Caki2 (cell line): ENCODE data around the gene CRY1. TPM values are rescaled to one million over a fixed set of nuclear protein-coding genes. Genes with fewer than 3 reads are reported as not detected.

Experiments used
- DNase-seq: peaks from one replicate; pipeline ENCODE4 v3.0.0-alpha.2; 2015; ENCODE audit warnings: low read depth
- in situ Hi-C: cut with HindIII; loops from 2 replicates; pipeline ENCODE4 v1.10.0; 2016; ENCODE audit warnings: low sequenced_read_pairs, low pct_unique_long_range_greater_than_20kb, mixed read lengths
- total RNA-seq: library from RNA; depleted of rRNA; stranded (reverse); fragments of >200 nt; shearing (Covaris generic); gene quantifications from 2 replicates; pipeline ENCODE4 v1.2.3, GENCODE V29; 2014; ENCODE audit warnings: low replicate concordance; rRNA removed

The CRY1 gene
- total RNA-seq, 1 experiment from 2014 or later = 12.5 TPM

DNA sequence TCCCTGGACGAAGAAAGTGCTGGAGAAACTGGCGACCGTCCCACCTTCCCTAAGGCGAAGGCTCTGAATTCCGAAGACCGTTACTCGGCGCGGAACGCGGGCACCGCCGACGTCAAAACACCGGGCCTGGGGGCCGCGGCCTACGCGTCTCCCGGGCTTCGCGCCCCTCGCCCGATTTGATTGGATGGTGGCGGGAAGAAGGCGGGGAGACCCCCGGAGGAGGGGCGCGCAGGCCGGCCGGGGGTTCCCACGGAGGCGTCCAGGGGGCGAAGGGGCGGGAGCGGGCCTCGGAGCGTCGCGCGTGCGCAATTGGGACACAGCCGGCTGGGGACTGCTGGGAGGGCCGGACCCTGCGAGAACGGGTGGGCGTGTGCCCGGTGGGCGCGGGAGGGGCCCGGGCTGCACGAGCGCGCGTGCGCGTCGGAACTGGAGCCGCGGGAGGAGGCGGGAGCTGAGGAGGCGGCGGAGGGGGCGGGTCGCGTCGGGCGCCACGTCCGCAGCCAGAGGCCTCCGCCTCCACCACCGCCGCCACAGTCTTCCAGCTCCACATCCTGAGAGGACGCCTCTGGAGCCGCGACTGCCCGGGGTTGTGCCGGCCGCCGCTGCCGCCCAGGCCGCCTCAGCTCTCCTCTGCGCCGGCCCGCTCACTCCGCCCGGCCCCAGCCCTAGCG lies 137.8 kb downstream of the CRY1 start, which contains the start of gene TMEM263:
Gene TMEM263 (plus strand): TSS at position 531 of the 671 bp plus-strand sequence. CDS start 11,210 bp downstream, outside the sequence.
- DNase-seq = peak; percentile 95
- in situ Hi-C loops = no loop called here

DNA sequence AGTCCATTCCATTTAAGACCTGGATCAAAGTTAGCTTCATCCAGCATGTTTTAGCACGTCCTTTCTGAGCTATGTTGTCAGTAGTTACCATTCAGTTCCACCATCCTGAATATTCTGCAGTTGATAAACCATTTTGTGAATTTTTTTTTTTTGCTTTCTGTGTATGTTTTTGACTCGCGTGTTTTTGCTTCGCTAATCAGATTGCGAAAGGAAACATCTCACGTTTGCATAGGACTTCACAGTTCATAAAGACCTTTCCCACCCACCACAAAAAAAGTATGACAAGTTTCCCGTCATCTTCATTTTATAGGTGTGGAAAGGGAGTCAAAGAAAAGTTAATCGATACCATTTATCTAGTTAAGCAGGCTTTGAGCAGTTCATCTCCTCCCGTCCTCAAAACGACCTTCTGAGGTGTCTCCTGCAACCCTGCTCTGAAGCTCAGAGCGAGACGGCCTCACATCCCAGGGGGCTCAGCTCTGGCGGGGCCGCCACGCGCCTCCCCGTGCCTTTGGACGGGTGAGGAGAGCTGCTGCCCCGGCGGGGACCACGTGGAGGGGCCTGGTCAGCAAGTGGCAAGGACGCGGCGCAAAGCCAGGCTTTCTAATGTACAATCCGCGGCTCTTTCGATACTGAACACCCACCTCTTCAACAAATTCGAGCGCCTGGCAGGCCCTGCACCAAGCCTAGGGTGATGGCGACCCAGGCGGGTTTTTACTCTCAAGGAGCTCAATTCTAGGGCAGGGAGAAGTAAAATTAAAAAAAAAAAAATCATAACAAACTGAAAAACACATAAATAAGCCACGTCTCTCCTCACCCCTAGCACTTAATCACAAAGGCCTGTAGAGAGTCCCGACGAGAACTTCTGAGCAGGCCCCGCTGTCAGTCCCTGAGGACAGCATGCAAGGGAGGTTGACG lies 138.6 kb downstream of the CRY1 start:
- DNase-seq = peak; percentile 4
- in situ Hi-C loops = no loop called here

DNA sequence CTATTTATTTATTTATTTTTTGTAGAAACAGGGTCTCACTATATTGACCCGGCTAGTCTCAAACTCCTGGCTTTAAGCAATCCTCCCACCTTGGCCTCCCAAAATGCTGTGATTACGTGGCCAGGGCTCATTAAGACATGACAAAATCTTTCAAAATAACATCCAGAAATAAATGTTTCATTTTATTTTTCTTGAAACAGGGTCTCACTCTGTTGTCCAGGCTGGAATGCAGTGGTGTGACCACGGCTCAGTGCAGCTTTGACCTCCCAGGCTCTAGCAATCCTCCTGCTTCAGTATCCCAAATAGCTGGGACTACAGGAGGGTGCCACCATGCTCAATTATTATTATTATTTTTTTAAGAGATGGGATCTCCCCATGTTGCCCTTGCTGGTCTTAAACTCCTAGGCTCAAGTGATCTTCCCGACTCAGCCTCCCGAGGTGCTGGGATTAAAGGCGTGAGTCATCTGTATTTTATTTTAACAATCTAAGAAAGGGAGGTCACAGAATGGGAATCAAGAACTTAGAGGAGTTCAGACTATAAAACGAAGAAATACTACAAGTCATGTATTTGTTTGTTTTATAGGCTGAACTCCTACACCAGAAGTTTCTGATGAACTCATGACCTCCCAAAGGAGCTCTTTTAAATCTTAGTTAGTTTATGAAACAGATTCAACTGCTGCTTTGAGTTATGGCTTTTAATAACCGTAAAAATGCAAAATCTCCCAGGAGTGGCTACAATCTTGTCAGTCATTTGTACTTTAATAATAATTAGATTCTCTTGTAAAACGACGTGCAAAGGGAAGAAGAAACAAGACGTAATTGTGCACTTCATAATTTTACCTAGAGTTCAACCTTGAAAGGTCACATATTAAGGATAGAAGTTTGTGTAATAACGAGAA lies 139.7 kb downstream of the CRY1 start:
- DNase-seq = peak; percentile 10

DNA sequence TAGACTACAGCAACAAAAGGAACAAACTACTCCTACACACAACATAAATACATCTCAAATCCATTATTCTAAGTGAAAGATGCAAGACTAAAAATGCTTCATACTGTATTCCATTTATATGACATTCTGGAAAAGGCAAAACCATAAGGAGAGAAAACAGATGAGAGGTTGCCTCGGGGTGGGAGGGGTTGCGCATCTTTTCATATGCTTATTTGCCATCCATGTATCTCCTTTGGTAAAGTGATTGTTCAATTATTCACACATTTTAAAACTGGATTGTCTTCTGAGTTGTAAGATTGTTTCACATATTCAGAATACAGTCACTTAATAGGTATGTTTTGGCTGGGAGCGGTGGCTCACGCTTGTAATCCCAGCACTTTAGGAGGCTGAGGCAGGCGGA lies 142.8 kb downstream of the CRY1 start:
- in situ Hi-C loops = no loop called here
- no peak for DNase-seq

More for the DNA sequence above, 139.7 kb downstream of the CRY1 start:
- in situ Hi-C loops = no loop called here

DNA sequence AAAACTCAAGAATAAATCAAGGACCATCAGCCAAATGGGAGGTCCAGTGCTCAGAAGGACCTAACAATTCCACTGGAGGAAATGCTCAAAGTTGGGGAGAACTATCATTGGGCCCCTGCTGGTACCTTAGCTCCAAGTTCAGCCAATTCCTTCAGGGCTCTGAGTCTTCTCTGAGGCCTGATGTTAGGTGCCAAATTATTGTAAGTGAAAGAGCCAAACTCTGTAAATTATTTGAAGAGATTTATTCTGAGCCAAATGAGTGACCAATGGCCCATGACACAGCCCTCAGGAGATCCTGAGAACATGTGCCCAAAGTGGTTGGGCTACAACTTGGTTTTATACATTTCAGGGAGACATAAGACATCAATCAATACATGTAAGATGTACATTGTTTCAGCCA lies 145.9 kb downstream of the CRY1 start:
- in situ Hi-C loops = no loop called here
- no peak for DNase-seq

DNA sequence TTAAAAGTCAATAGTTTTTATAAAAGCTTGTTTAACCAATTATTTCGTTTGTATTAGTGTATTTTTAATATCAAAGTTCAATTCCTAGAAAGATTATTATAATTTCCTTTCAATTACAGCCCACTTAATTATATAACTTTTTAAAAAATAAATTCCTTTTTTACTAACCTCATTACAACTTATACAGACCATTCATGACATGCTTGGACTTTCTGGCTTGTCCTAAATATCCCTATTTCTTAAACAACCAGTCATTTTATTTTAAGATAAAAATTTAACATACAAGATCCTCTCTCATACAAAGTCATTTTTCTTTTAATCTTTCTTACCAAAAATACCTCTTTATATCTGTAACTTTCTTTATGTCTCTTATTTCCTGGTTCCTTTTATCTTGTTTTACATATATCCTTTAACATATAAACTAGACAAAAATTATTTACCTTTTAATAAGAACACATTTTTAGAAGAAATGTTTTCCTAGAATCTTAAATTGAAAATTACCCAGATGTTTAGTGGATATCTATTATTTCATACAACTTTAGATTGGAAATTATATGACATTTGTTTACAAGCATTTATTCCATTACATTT lies 148.0 kb downstream of the CRY1 start:
- peak; percentile 5 for DNase-seq
- in situ Hi-C loops = no loop called here

DNA sequence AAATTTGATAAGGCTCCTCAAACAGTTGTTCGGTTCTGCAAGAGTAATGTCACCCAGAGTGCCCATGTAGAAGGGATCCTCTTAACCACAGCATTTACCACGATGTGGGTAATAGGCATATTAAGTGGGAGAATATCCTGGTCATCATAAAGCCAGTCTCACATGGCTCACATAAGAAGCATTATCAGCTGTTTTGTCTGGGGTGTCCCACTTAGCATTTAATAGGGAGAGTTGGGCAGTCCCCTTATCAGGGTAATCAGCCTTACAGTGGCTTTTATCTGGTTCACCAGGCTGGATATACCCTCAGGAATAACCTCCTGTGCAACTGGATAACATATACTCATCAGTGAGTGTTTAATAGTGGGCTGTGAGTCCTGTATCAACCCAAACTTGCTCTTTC lies 150.6 kb downstream of the CRY1 start:
- no peak for DNase-seq
- in situ Hi-C loops = no loop called here

DNA sequence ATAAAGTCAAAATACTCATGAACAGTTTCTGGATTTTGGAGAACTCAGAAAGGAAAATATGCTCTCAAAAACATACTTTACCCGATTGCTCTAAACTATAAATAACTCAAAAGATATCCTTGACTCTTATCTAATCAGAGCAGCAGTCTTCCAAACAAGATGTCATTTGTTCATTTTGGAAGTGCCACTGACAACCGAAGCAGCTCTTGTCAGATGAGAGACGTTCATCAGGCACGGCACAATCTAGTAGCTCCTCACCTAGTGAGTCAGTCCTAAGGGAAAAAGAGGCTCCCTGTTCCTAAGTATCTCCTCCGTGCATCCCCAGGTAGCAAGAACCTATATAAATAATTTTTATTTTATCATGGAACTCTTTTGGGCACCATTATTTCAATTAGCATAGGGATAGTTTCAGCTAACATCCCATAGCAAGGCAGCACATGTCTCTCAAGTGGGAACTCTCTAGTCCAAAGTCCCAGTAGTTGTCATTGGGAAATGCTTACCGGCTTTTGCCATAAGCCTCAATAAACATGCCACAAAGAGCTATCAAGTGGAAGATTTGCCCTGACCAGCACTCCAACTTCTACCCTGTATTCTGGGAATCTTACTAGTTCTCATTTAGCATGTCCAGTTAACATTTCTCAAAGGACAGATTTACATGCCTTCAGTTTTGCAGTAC lies 151.7 kb downstream of the CRY1 start:
- in situ Hi-C loops = no loop called here
- no peak for DNase-seq

Other genes starting within 250 kb of the CRY1 start
- 25.7 and 36.3 TPM in 2 replicates for gene TMEM263, start 137.6 kb downstream of the CRY1 start, total RNA-seq
- 1.4 and 1.5 TPM in 2 replicates for gene MTERF2, start 106.4 kb downstream of the CRY1 start, total RNA-seq